Esophagus squamous epithelium (tissue), 5 donors: Measurements from ENCODE around the gene CHID1. TPM values are rescaled to one million over a fixed set of nuclear protein-coding genes. Genes with fewer than 3 reads are reported as not detected.

Source experiments
- DNase-seq: peaks from one replicate; lab custom pipeline; 2025; lab: John Stamatoyannopoulos, UW
- H3K27ac ChIP-seq, 4 donors: fragments of 200-600 bp; sonication (generic); one replicate each; pipeline ENCODE4 v1.5.1; 2016 to 2019; ENCODE audit warnings: mild to moderate bottlenecking in 1 of 4
- H3K27me3 ChIP-seq, 4 donors: fragments of 200-600 bp; sonication (generic); 1 replicate in 3 of 4; 2 replicates in 1 of 4; pipeline versions ENCODE4 v1.5.1 to v1.6.0; 2017 to 2021; ENCODE audit warnings: antibody characterized with exemption in 1 of 4
- H3K36me3 ChIP-seq, 3 donors: fragments of 200-600 bp; sonication (generic); one replicate each; pipeline ENCODE4 v1.5.1; 2016 to 2019
- H3K4me1 ChIP-seq, 3 donors: fragments of 200-600 bp; sonication (generic); one replicate each; pipeline ENCODE4 v1.5.1; 2017 to 2019
- H3K4me3 ChIP-seq, 4 donors: fragments of 200-600 bp; sonication (generic); 1 replicate in 3 of 4; 2 replicates in 1 of 4; pipeline ENCODE4 v1.5.1; 2016 to 2019; ENCODE audit warnings: mild to moderate bottlenecking in 2 of 4, moderate library complexity in 1 of 4
- H3K9me3 ChIP-seq, 3 donors: fragments of 200-600 bp; sonication (generic); one replicate each; pipeline ENCODE4 v1.5.1; 2016 to 2019
- POLR2A ChIP-seq, 4 donors: fragments of 450-650 bp; IDR thresholded peaks; one replicate each; pipeline ENCODE4 v1.6.1; 2017; ENCODE audit warnings: antibody characterized with exemption in 4 of 4, mild to moderate bottlenecking in 4 of 4, moderate library complexity in 3 of 4
- WGBS, 2 donors: methylation state at CpG; one replicate each; pipeline ENCODE4 v1.1.5; 2018; 5-methylcytosine and 5-hydroxymethylcytosine counted together
- intact Hi-C: fragments of 100-400 bp; cut with DNase I; formaldehyde crosslinking; loops from one replicate; pipeline ENCODE4 v1.15.0; 2022
- total RNA-seq, 4 donors: library from RNA; depleted of rRNA; stranded (reverse); fragments of >200 nt; gene quantifications; one replicate each; pipeline ENCODE4 v1.1.0, GENCODE V29; 2016
- TF ChIP-seq, protein P1 (sequence below), 6 experiments: fragments of 450-650 bp in 4 of 6; fragments of 200-600 bp in 2 of 6; sonication (generic) in 2 of 6; IDR thresholded peaks; one replicate each; pipeline ENCODE4 v1.5.1; 2016 to 2019; ENCODE audit warnings: antibody characterized with exemption in 6 of 6, mild to moderate bottlenecking in 4 of 6, moderate library complexity in 4 of 6
- donor health status: DM: yes; HTN: yes; CAD: no.

Gene CHID1
- total RNA-seq, 4 donors from 2014 or later, result 58.2 to 63.4 (median 61.3) TPM

GRCh38 chr11:834371-835316, 76.0 kb downstream of the CHID1 start:
- Histone ChIP-seq H3K36me3 (peaks cover 14 to 40% (median 18%) of the 10 kb centered on the region in 3 donors), H3K27ac (peak overlapping the region; percentile 86 to 94 (median 92)), H3K4me1 (peaks cover 50 to 96% (median 57%) of the 10 kb centered on the region in 3 donors), H3K4me3 (peak overlapping the region; percentile 3 to 88 (median 72)), H3K9me3 (no peaks in the 10 kb centered on the region), H3K27me3 (peaks cover 0 to 29% (median 6%) of the 10 kb centered on the region in 4 donors)
- intact Hi-C loops, result no loop called here
- DNase-seq, result no peak
- 17 to 31% methylated on average over 4 of the region's 31 CpGs for WGBS, 2 donors
- TF ChIP-seq, protein P1, sequence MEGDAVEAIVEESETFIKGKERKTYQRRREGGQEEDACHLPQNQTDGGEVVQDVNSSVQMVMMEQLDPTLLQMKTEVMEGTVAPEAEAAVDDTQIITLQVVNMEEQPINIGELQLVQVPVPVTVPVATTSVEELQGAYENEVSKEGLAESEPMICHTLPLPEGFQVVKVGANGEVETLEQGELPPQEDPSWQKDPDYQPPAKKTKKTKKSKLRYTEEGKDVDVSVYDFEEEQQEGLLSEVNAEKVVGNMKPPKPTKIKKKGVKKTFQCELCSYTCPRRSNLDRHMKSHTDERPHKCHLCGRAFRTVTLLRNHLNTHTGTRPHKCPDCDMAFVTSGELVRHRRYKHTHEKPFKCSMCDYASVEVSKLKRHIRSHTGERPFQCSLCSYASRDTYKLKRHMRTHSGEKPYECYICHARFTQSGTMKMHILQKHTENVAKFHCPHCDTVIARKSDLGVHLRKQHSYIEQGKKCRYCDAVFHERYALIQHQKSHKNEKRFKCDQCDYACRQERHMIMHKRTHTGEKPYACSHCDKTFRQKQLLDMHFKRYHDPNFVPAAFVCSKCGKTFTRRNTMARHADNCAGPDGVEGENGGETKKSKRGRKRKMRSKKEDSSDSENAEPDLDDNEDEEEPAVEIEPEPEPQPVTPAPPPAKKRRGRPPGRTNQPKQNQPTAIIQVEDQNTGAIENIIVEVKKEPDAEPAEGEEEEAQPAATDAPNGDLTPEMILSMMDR (IDR thresholded peaks at IDR 0.05), result peak in 1 of 6 experiments; percentile 9
- TF ChIP-seq POLR2A (IDR thresholded peaks at IDR 0.05), result peak in 2 of 4 donors; percentile 11 to 52

DNA sequence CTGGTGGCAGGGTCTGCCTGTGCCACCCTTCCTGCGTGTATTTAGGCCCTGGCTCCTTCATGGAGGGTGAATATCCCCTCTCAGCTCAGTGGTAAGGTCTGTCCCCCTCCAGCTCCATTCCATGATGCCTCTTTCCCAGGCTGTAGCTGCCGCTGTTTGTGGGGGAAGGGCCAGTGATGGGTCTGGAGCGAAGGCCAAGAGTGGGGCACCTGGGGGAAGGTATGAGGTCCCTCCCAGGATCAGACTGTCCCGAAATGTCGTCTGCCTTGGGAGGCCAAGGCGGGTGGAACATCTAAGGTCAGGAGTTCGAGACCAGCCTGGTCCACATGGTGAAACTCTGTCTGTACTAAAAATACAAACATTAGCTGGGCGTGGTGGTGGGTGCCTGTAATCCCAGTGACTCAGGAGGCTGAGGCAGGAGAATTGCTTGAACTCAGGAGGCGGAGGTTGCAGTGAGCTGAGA, 76.7 kb downstream of the CHID1 start:
- Histone ChIP-seq H3K4me3 (peak overlapping the region; percentile 63 to 88 (median 73)), H3K36me3 (peaks cover 8 to 32% (median 12%) of the 10 kb centered on the region in 3 donors), H3K27me3 (peaks cover 0 to 37% (median 7%) of the 10 kb centered on the region in 4 donors), H3K27ac (peak overlapping the region; percentile 86 to 94 (median 92)), H3K9me3 (no peaks in the 10 kb centered on the region), H3K4me1 (peaks cover 53 to 96% (median 57%) of the 10 kb centered on the region in 3 donors)
- intact Hi-C loops, result no loop called here
- DNase-seq, result no peak
- WGBS, 2 donors, result 23 to 46% methylated on average over 3 to 4 of the region's 9 CpGs
- TF ChIP-seq, protein P1 (IDR thresholded peaks at IDR 0.05), result no peak
- peak in 1 of 4 donors; percentile 7 for TF ChIP-seq POLR2A (IDR thresholded peaks at IDR 0.05)

GRCh38 chr11:833114-833791, 77.4 kb downstream of the CHID1 start:
- no peak for DNase-seq
- peaks cover 1 to 26% (median 12%) of the 10 kb centered on the region in 3 donors for H3K36me3 ChIP-seq
- intact Hi-C loops, result no loop called here
- WGBS, 2 donors, result 0% methylated on average over 10 of the region's 55 CpGs; no CpG with 5 or more reads in 1 of the 2 donors
- peaks cover 0 to 43% (median 7%) of the 10 kb centered on the region in 4 donors for H3K27me3 ChIP-seq
- H3K4me3 ChIP-seq, result peak overlapping the region; percentile 63 to 88 (median 73)
- H3K4me1 ChIP-seq, result peaks cover 55 to 96% (median 58%) of the 10 kb centered on the region in 3 donors
- TF ChIP-seq, protein P1 (IDR thresholded peaks at IDR 0.05), result no peak
- peak in 2 of 4 donors; percentile 38 to 49 for TF ChIP-seq POLR2A (IDR thresholded peaks at IDR 0.05)
- H3K27ac ChIP-seq, result peak overlapping the region; percentile 86 to 94 (median 92)
- H3K9me3 ChIP-seq, result no peaks in the 10 kb centered on the region

DNA sequence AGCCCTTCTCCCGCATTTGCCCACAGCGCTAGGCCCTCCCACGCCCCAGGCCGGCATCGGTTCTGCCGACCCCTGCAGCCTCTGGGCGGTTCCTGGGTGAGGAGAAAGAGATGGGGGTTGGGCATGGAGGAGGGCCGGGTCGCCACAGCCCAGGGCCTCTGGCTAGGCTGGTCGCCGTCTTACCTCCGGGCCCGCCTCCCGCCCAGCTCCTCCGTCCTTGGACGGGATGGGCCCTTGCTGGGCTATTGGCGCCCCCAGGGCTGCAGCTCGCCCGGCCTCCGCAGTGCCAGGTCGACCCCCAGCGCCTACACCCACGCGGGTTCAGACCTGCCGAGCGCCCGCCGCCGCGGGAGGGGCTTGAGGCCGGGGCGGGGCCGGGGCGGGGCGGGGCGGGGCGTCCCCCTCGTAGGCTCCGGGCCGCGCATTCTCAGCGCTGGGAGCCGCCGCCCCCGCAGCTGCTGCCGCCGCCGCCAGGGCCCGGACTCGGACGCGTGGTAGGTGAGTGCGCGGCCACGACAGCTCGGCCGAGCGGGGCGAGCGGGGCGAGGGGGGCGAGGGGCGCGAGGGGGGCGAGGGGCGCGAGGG, 78.0 kb downstream of the CHID1 start, which contains the start of gene CD151:
Gene CD151 (plus strand): TSS at position 424 of the 585 bp plus-strand sequence. CDS start 3,118 bp downstream, outside the sequence.
- Histone ChIP-seq H3K27me3 (peaks cover 0 to 50% (median 7%) of the 10 kb centered on the region in 4 donors), H3K36me3 (peaks cover 0 to 20% (median 6%) of the 10 kb centered on the region in 3 donors), H3K9me3 (no peaks in the 10 kb centered on the region), H3K27ac (peak within 1 kb of the TSS; percentile 86 to 94 (median 92)), H3K4me1 (peaks cover 61 to 96% (median 64%) of the 10 kb centered on the region in 3 donors), H3K4me3 (peak within 1 kb of the TSS; percentile 63 to 88 (median 73))
- intact Hi-C loops, result no loop called here
- WGBS, 2 donors, result no CpG with 5 or more reads among the region's 67 CpGs
- no peak for DNase-seq
- TF ChIP-seq POLR2A (IDR thresholded peaks at IDR 0.05), result no peak
- TF ChIP-seq, protein P1 (IDR thresholded peaks at IDR 0.05), result no peak
